ENCODE data around the gene INAVA.

DNA sequence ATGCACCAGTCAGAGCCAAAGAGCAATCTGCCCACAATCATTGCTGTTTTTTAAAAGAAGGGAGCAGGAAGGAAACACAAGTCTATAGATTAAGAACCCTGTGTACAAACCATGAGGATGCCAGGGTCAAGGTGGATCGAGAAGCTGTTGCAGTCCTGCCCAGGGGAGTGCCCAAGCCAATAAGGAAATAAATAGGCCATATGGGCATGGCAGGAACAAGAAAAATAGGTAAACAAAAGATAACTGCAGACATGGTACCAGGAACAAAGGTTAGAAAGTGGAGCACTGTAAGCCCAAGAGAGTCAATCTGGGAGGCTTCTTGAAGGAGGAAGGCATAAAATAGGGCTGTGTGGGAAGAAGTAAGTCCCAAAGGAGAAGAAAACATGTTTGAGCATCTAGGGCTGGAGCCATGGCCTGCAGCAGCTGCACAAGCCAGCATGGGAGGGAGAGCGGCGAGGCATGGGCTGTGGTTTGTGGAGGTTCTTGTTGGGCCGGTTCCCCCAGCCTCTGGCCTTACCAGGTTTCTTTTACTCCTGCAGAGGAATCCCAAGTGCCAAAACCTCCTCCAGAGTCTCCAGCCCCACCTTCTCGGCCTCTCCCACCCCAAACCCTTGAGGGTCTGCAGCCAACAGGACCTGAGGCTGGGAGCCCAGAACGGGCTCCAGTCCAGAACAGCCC is 13.6 kb downstream of the INAVA start:
- TF ChIP-seq, protein P1, sequence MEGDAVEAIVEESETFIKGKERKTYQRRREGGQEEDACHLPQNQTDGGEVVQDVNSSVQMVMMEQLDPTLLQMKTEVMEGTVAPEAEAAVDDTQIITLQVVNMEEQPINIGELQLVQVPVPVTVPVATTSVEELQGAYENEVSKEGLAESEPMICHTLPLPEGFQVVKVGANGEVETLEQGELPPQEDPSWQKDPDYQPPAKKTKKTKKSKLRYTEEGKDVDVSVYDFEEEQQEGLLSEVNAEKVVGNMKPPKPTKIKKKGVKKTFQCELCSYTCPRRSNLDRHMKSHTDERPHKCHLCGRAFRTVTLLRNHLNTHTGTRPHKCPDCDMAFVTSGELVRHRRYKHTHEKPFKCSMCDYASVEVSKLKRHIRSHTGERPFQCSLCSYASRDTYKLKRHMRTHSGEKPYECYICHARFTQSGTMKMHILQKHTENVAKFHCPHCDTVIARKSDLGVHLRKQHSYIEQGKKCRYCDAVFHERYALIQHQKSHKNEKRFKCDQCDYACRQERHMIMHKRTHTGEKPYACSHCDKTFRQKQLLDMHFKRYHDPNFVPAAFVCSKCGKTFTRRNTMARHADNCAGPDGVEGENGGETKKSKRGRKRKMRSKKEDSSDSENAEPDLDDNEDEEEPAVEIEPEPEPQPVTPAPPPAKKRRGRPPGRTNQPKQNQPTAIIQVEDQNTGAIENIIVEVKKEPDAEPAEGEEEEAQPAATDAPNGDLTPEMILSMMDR (IDR thresholded peaks at IDR 0.05): no peak
- TF ChIP-seq EZH2 (IDR thresholded peaks at IDR 0.05; ENCODE audit: borderline replicate concordance, insufficient read depth, low read depth, low read length, poor library complexity, severe bottlenecking): no peak
